Natural killer cell (primary cell): ENCODE measurements around the gene FADS2. TPM values are rescaled to one million over a fixed set of nuclear protein-coding genes. Genes with fewer than 3 reads are reported as not detected.

ENCODE experiments used
- ATAC-seq, 3 donors: fragments of 150-1000 bp in 2 of 3; fragments of 200-7000 bp in 1 of 3; cut with Tn5 transposase; 1 replicate in 1 of 3; 2 replicates in 2 of 3; pipeline ENCODE4 v1.10.0; 2021; ENCODE audit warnings: mild to moderate bottlenecking in 2 of 3, moderate library complexity in 2 of 3
- DNase-seq, 2 donors: peaks; one replicate each; pipeline versions ENCODE4 v3.0.0 to v3.0.0-alpha.2; 2013 to 2021; ENCODE audit warnings: mixed read lengths in 1 of 2
- H3K27ac ChIP-seq: one replicate; pipeline ENCODE4 v1.5.1; 2013; ENCODE audit warnings: mild to moderate bottlenecking, low read length
- H3K27me3 ChIP-seq: one replicate; pipeline ENCODE4 v1.6.1; 2013; ENCODE audit warnings: low read length; ENCODE audit not compliant: control insufficient read depth, insufficient read depth
- H3K36me3 ChIP-seq: one replicate; pipeline ENCODE4 v1.6.1; 2013; ENCODE audit warnings: low read length; ENCODE audit not compliant: control insufficient read depth, insufficient read depth
- H3K4me1 ChIP-seq: one replicate; pipeline ENCODE4 v1.6.1; 2013; ENCODE audit warnings: low read length; ENCODE audit not compliant: control insufficient read depth, insufficient read depth
- H3K4me3 ChIP-seq: one replicate; pipeline ENCODE4 v1.5.1; 2013; ENCODE audit warnings: low read length
- H3K9me3 ChIP-seq: one replicate; pipeline ENCODE4 v1.6.1; 2013; ENCODE audit warnings: low read length; ENCODE audit not compliant: control insufficient read depth, insufficient read depth
- H3K27ac Mint-ChIP-seq, 2 donors: one replicate each; pipeline ENCODE4 v1.8.0; 2022; ENCODE audit warnings: mild to moderate bottlenecking in 2 of 2, mixed read lengths in 2 of 2, moderate library complexity in 1 of 2
- H3K27me3 Mint-ChIP-seq, 2 donors: one replicate each; pipeline ENCODE4 v1.8.0; 2022; ENCODE audit warnings: low read depth in 2 of 2, mixed read lengths in 2 of 2
- H3K36me3 Mint-ChIP-seq: one replicate; pipeline ENCODE4 v1.8.0; 2022; ENCODE audit warnings: mixed read lengths
- H3K4me1 Mint-ChIP-seq, 2 donors: one replicate each; pipeline ENCODE4 v1.8.0; 2022; ENCODE audit warnings: mixed read lengths in 2 of 2
- H3K4me3 Mint-ChIP-seq: one replicate; pipeline ENCODE4 v1.8.0; 2022; ENCODE audit warnings: mild to moderate bottlenecking, moderate library complexity, mixed read lengths
- H3K9me3 Mint-ChIP-seq, 2 donors: one replicate each; pipeline ENCODE4 v1.8.0; 2022; ENCODE audit warnings: mixed read lengths in 2 of 2
- CTCF ChIP-seq: fragments of 200-600 bp; IDR thresholded peaks from one replicate; pipeline ENCODE4 v1.8.0; 2022; ENCODE audit warnings: antibody characterized with exemption
- WGBS: methylation state at CpG from one replicate; pipeline ENCODE4 v1.1.7; 2013; ENCODE audit warnings: missing lambda C conversion rate; ENCODE audit not compliant: insufficient coverage; 5-methylcytosine and 5-hydroxymethylcytosine counted together
- intact Hi-C: fragments of 100-400 bp; cut with micrococcal nuclease; formaldehyde crosslinking; loops from one replicate; pipeline ENCODE4 v1.14.2; 2022
- total RNA-seq, 4 donors: library from RNA; stranded (reverse); fragments of 120-200 nt in 1 of 4; gene quantifications; one replicate each; pipeline versions ENCODE4 v1.2.3 to v1.2.4, GENCODE V29; 2013 to 2022

FADS2 gene
- total RNA-seq, 3 donors from 2014 or later (not counting 1 experiment from before 2014, with no cell fraction given), result 30.4 to 52.7 (median 34.4) TPM

DNA sequence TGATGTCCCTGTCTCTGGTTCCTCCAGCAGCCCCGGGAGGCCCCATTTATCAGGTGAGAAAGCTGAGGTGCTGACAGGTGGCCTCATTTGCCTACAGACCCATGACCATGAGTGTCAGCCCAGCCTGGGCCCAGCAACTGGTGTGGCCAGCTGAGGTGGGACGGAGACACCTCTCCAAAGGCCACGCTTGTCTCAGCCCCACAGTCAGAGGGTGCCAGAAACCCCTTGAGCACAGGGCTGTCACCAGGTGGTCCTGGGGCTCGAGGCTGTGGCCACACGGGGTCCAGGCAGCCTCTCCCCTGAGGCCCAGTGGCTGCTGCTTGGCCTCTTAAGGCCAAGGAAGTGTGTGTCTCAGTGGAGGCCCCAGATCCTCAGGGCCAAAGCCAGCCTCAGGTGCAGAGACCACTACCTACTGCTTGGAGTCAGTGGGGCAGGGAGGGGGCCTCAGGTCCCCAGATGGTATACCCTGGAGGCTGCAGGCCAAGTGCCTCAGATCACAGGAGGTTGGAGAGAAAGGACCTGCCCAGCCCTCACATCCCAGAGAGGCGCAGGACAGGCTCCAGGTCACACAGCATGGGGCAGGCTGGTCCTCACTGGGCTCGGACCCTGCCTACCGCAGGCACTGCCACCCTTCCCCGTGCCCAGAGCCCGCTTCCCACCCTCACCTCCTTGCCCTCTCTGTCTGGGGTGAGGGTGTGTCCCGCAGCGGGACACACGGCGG, 77.9 kb downstream of the FADS2 start:
- no peak overlapping the region for H3K4me3 Mint-ChIP-seq
- WGBS, result 89% methylated on average over 14 of the region's 14 CpGs
- no peaks in the 10 kb centered on the region for H3K4me1 Mint-ChIP-seq
- intact Hi-C loops, result no loop called here
- H3K27me3 Mint-ChIP-seq, result peaks cover 0 to 3% of the 10 kb centered on the region in 2 donors
- no peaks in the 10 kb centered on the region for H3K9me3 Mint-ChIP-seq
- no peaks in the 10 kb centered on the region for H3K36me3 Mint-ChIP-seq
- no peak overlapping the region for H3K27ac ChIP-seq
- H3K27me3 ChIP-seq, result no peaks in the 10 kb centered on the region
- TF ChIP-seq CTCF, result no peak
- H3K9me3 ChIP-seq, result no peaks in the 10 kb centered on the region
- ATAC-seq (no peak), DNase-seq (no peak)
- no peak overlapping the region for H3K4me3 ChIP-seq
- H3K36me3 ChIP-seq, result no peaks in the 10 kb centered on the region
- no peak overlapping the region for H3K27ac Mint-ChIP-seq
- H3K4me1 ChIP-seq, result no peaks in the 10 kb centered on the region

DNA sequence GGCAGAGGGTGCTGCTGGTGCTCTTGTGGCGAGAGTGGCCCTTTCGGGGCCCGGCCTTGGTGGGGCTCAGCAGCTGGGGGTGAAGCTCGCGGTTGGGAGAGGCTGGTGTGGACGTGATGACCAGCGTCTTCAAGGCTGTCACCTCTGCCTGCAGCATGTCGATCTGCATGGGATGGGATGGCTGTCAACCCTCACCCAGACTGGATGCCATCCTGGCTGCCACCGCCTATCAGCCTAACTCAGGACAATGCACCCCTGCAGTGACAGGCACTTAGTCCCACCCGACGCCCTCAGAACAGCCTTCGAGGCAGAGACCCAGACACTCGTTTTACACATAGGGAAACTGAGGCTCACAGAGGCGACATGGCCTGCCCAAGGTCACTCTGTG, 78.4 kb downstream of the FADS2 start:
- H3K4me1 ChIP-seq, result no peaks in the 10 kb centered on the region
- Mint-ChIP-seq H3K27me3 (peaks cover 0 to 3% of the 10 kb centered on the region in 2 donors), H3K4me1 (no peaks in the 10 kb centered on the region), H3K27ac (no peak overlapping the region), H3K4me3 (no peak overlapping the region), H3K36me3 (no peaks in the 10 kb centered on the region), H3K9me3 (no peaks in the 10 kb centered on the region)
- 78% methylated on average over 14 of the region's 14 CpGs for WGBS
- no peak for DNase-seq
- no peak for TF ChIP-seq CTCF
- intact Hi-C loops, result no loop called here
- ATAC-seq, result no peak
- H3K27ac ChIP-seq, result no peak overlapping the region
- no peaks in the 10 kb centered on the region for H3K9me3 ChIP-seq
- H3K27me3 ChIP-seq, result no peaks in the 10 kb centered on the region
- H3K36me3 ChIP-seq, result no peaks in the 10 kb centered on the region
- no peak overlapping the region for H3K4me3 ChIP-seq

DNA sequence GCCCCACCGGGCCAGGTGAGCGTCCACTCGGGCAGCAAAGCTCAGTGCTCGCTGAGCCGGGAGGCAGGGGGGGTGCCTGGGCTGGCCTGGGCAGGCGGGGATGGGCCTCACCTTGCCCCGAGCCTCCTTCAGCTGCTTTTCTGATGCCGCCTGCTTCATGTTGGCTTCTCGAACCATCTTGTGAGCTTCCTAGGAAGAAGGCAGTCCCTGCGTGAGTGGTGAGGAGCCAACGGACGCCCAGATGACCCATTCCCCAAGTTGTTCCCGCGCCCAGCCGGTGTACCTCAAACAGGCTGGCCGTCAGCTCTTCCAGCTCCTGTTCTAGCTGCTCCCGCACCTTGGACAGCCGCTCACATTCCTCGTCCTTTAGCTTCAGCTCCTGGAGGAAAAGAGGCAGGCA, 79.2 kb downstream of the FADS2 start:
- no peaks in the 10 kb centered on the region for H3K36me3 ChIP-seq
- H3K4me3 ChIP-seq, result no peak overlapping the region
- H3K27ac ChIP-seq, result no peak overlapping the region
- H3K27ac Mint-ChIP-seq, result no peak overlapping the region
- no peaks in the 10 kb centered on the region for H3K4me1 ChIP-seq
- H3K4me3 Mint-ChIP-seq, result no peak overlapping the region
- DNase-seq, result no peak
- H3K9me3 ChIP-seq, result no peaks in the 10 kb centered on the region
- H3K9me3 Mint-ChIP-seq, result no peaks in the 10 kb centered on the region
- H3K27me3 ChIP-seq, result no peaks in the 10 kb centered on the region
- peaks cover 0 to 4% of the 10 kb centered on the region in 2 donors for H3K27me3 Mint-ChIP-seq
- H3K36me3 Mint-ChIP-seq, result no peaks in the 10 kb centered on the region
- 93% methylated on average over 19 of the region's 19 CpGs for WGBS
- no peak for TF ChIP-seq CTCF
- no peak for ATAC-seq
- peaks cover 0 to under 1% of the 10 kb centered on the region in 2 donors for H3K4me1 Mint-ChIP-seq
- intact Hi-C loops, result no loop called here
